Central memory CD4-positive, alpha-beta T cell (primary cell): ENCODE data around the gene SLC25A53.

ENCODE experiments used
- DNase-seq: peaks from one replicate; pipeline ENCODE4 v3.0.0; 2022
- total RNA-seq, 3 experiments: gene quantifications; one replicate each; lab custom pipeline; 2026; lab: John Stamatoyannopoulos, UW

Gene SLC25A53
- 2.9 to 19.7 (median 8.7) reads per million in 3 experiments for total RNA-seq

- DNase-seq = peak; percentile 76
Observed at GRCh38 chrX:104156630-104157529, at the start of gene SLC25A53. SLC25A53 (minus strand) TSS chrX:104157009; CDS start chrX:104105257, 51,752 bp downstream.

- no peak for DNase-seq
Observed at GRCh38 chrX:104205548-104205947, 48.7 kb upstream of the SLC25A53 start.

- peak; percentile 18 for DNase-seq
Observed at GRCh38 chrX:104195489-104196084, 38.8 kb upstream of the SLC25A53 start.

GRCh38 chrX:104195013-104195412 is 38.2 kb upstream of the SLC25A53 start:
- no peak for DNase-seq

- DNase-seq = no peak
Observed at GRCh38 chrX:104193485-104193884, 36.7 kb upstream of the SLC25A53 start.

GRCh38 chrX:104189837-104190236 is 33.0 kb upstream of the SLC25A53 start:
- no peak for DNase-seq

GRCh38 chrX:104187931-104188330 is 31.1 kb upstream of the SLC25A53 start:
- no peak for DNase-seq

- no peak for DNase-seq
Observed at GRCh38 chrX:104183685-104184084, 26.9 kb upstream of the SLC25A53 start.

- no peak for DNase-seq
Observed at GRCh38 chrX:104173841-104174240, 17.0 kb upstream of the SLC25A53 start.

- no peak for DNase-seq
Observed at GRCh38 chrX:104172788-104173187, 16.0 kb upstream of the SLC25A53 start.

GRCh38 chrX:104172121-104172520 is 15.3 kb upstream of the SLC25A53 start:
- DNase-seq = no peak

- DNase-seq = no peak
Observed at GRCh38 chrX:104168127-104168526, 11.3 kb upstream of the SLC25A53 start.

- DNase-seq = no peak
Observed at GRCh38 chrX:104166735-104167436, 10.1 kb upstream of the SLC25A53 start.

- peak; percentile 82 for DNase-seq
Observed at GRCh38 chrX:104165894-104166734, 9.3 kb upstream of the SLC25A53 start, which contains the start of gene FAM199X. FAM199X (plus strand) TSS chrX:104166453; CDS start chrX:104166786, 333 bp downstream.

GRCh38 chrX:104151037-104151436 is 5.8 kb downstream of the SLC25A53 start:
- DNase-seq = no peak

GRCh38 chrX:104141087-104141760 is 15.6 kb downstream of the SLC25A53 start:
- no peak for DNase-seq

- no peak for DNase-seq
Observed at GRCh38 chrX:104137496-104137895, 19.3 kb downstream of the SLC25A53 start.

- DNase-seq = peak; percentile 55
Observed at GRCh38 chrX:104136241-104137019, 20.4 kb downstream of the SLC25A53 start.

GRCh38 chrX:104135677-104136076 is 21.1 kb downstream of the SLC25A53 start:
- no peak for DNase-seq

GRCh38 chrX:104134583-104135261 is 22.1 kb downstream of the SLC25A53 start:
- no peak for DNase-seq
